Measurements from ENCODE around the gene KLRF1. TPM values are rescaled to one million over a fixed set of nuclear protein-coding genes. Genes with fewer than 3 reads are reported as not detected.
"Not testable (repeated sequence)": the region's sequence is repeated elsewhere in the genome, so short reads cannot be mapped to it uniquely, and the experiment has no call there.

Gene KLRF1
- total and polyA plus RNA-seq, 4 donors = 0.21 to 0.40 (median 0.23) TPM

- Histone ChIP-seq H3K4me3 (ENCODE audit: low read depth, low read length) (no peak overlapping the region), H3K9me3 (ENCODE audit: control insufficient read depth, insufficient read depth, low read length) (no peaks in the 10 kb centered on the region), H3K36me3 (ENCODE audit: control insufficient read depth, insufficient read depth, low read length) (no peaks in the 10 kb centered on the region), H3K27me3 (ENCODE audit: control insufficient read depth, insufficient read depth, low read length) (no peaks in the 10 kb centered on the region), H3K27ac (ENCODE audit: low read depth, low read length) (no peak overlapping the region), H3K4me1 (ENCODE audit: control insufficient read depth, insufficient read depth, low read length) (no peaks in the 10 kb centered on the region)
- no CpG with 5 or more reads among the region's 4 CpGs for WGBS (ENCODE audit: insufficient coverage)
- no peak for DNase-seq (ENCODE audit: low read depth in 4 of 6, low spot score in 6 of 6)
These were observed 40.2 kb downstream of the KLRF1 start for GRCh38 chr12:9867531-9867930.

GRCh38 chr12:9868311-9868801, 41.1 kb downstream of the KLRF1 start:
- no peak for DNase-seq (ENCODE audit: low read depth in 4 of 6, low spot score in 6 of 6)
- Histone ChIP-seq H3K4me1 (ENCODE audit: control insufficient read depth, insufficient read depth, low read length) (no peaks in the 10 kb centered on the region), H3K27ac (ENCODE audit: low read depth, low read length) (no peak overlapping the region), H3K27me3 (ENCODE audit: control insufficient read depth, insufficient read depth, low read length) (no peaks in the 10 kb centered on the region), H3K9me3 (ENCODE audit: control insufficient read depth, insufficient read depth, low read length) (no peaks in the 10 kb centered on the region), H3K36me3 (ENCODE audit: control insufficient read depth, insufficient read depth, low read length) (no peaks in the 10 kb centered on the region), H3K4me3 (ENCODE audit: low read depth, low read length) (peak overlapping the region; percentile 47)
- WGBS (ENCODE audit: insufficient coverage) = no CpG with 5 or more reads among the region's 11 CpGs

GRCh38 chr12:9868951-9869306, 41.6 kb downstream of the KLRF1 start:
- no peak for DNase-seq (ENCODE audit: low read depth in 4 of 6, low spot score in 6 of 6)
- Histone ChIP-seq H3K27ac (ENCODE audit: low read depth, low read length) (peak overlapping the region; percentile 79), H3K4me3 (ENCODE audit: low read depth, low read length) (peak overlapping the region; percentile 47), H3K4me1 (ENCODE audit: control insufficient read depth, insufficient read depth, low read length) (no peaks in the 10 kb centered on the region), H3K36me3 (ENCODE audit: control insufficient read depth, insufficient read depth, low read length) (no peaks in the 10 kb centered on the region), H3K9me3 (ENCODE audit: control insufficient read depth, insufficient read depth, low read length) (no peaks in the 10 kb centered on the region), H3K27me3 (ENCODE audit: control insufficient read depth, insufficient read depth, low read length) (no peaks in the 10 kb centered on the region)
- WGBS (ENCODE audit: insufficient coverage) = 80% methylated on average over 2 of the region's 4 CpGs

- no peaks in the 10 kb centered on the region for H3K9me3 ChIP-seq (ENCODE audit: control insufficient read depth, insufficient read depth, low read length)
- WGBS (ENCODE audit: insufficient coverage) = 44% methylated on average over 5 of the region's 11 CpGs
- H3K27ac ChIP-seq (ENCODE audit: low read depth, low read length) = peak within 1 kb of the TSS; percentile 79
- peak within 1 kb of the TSS; percentile 47 for H3K4me3 ChIP-seq (ENCODE audit: low read depth, low read length)
- DNase-seq (ENCODE audit: low read depth in 4 of 6, low spot score in 6 of 6) = peak in 2 of 6 donors; percentile 1 to 39
- H3K4me1 ChIP-seq (ENCODE audit: control insufficient read depth, insufficient read depth, low read length) = no peaks in the 10 kb centered on the region
- H3K27me3 ChIP-seq (ENCODE audit: control insufficient read depth, insufficient read depth, low read length) = no peaks in the 10 kb centered on the region
- H3K36me3 ChIP-seq (ENCODE audit: control insufficient read depth, insufficient read depth, low read length) = no peaks in the 10 kb centered on the region
These were observed 42.3 kb downstream of the KLRF1 start, which contains the start of gene CLEC2B for GRCh38 chr12:9869307-9870161. TSS of gene CLEC2B (minus strand) at chr12:9869354.

GRCh38 chr12:9870286-9870866, 43.1 kb downstream of the KLRF1 start:
- Histone ChIP-seq H3K9me3 (ENCODE audit: control insufficient read depth, insufficient read depth, low read length) (no peaks in the 10 kb centered on the region), H3K4me3 (ENCODE audit: low read depth, low read length) (peak overlapping the region; percentile 47), H3K27ac (ENCODE audit: low read depth, low read length) (peak overlapping the region; percentile 79), H3K27me3 (ENCODE audit: control insufficient read depth, insufficient read depth, low read length) (no peaks in the 10 kb centered on the region), H3K4me1 (ENCODE audit: control insufficient read depth, insufficient read depth, low read length) (no peaks in the 10 kb centered on the region), H3K36me3 (ENCODE audit: control insufficient read depth, insufficient read depth, low read length) (no peaks in the 10 kb centered on the region)
- WGBS (ENCODE audit: insufficient coverage) = no CpG with 5 or more reads among the region's 2 CpGs
- DNase-seq (ENCODE audit: low read depth in 4 of 6, low spot score in 6 of 6) = peak in 2 of 6 donors; percentile 3 to 68

- no peaks in the 10 kb centered on the region for H3K36me3 ChIP-seq (ENCODE audit: control insufficient read depth, insufficient read depth, low read length)
- DNase-seq (ENCODE audit: low read depth in 4 of 6, low spot score in 6 of 6) = no peak
- H3K4me3 ChIP-seq (ENCODE audit: low read depth, low read length) = no peak overlapping the region
- H3K27ac ChIP-seq (ENCODE audit: low read depth, low read length) = peak overlapping the region; percentile 57
- WGBS (ENCODE audit: insufficient coverage) = no CpG with 5 or more reads among the region's 3 CpGs
- no peaks in the 10 kb centered on the region for H3K4me1 ChIP-seq (ENCODE audit: control insufficient read depth, insufficient read depth, low read length)
- no peaks in the 10 kb centered on the region for H3K9me3 ChIP-seq (ENCODE audit: control insufficient read depth, insufficient read depth, low read length)
- H3K27me3 ChIP-seq (ENCODE audit: control insufficient read depth, insufficient read depth, low read length) = no peaks in the 10 kb centered on the region
These were observed 44.9 kb downstream of the KLRF1 start for GRCh38 chr12:9872162-9872561.

GRCh38 chr12:9872742-9873141, 45.5 kb downstream of the KLRF1 start:
- Histone ChIP-seq H3K36me3 (ENCODE audit: control insufficient read depth, insufficient read depth, low read length) (no peaks in the 10 kb centered on the region), H3K27me3 (ENCODE audit: control insufficient read depth, insufficient read depth, low read length) (no peaks in the 10 kb centered on the region), H3K27ac (ENCODE audit: low read depth, low read length) (peak overlapping the region; percentile 57), H3K4me1 (ENCODE audit: control insufficient read depth, insufficient read depth, low read length) (no peaks in the 10 kb centered on the region), H3K9me3 (ENCODE audit: control insufficient read depth, insufficient read depth, low read length) (no peaks in the 10 kb centered on the region), H3K4me3 (ENCODE audit: low read depth, low read length) (no peak overlapping the region)
- WGBS (ENCODE audit: insufficient coverage) = 74% methylated on average over 9 of the region's 11 CpGs
- peak in 1 of 6 donors; percentile 9 for DNase-seq (ENCODE audit: low read depth in 4 of 6, low spot score in 6 of 6)

GRCh38 chr12:9876120-9876519, 48.8 kb downstream of the KLRF1 start:
- not testable (repeated sequence) for H3K4me3 ChIP-seq (ENCODE audit: low read depth, low read length); H3K36me3 ChIP-seq (ENCODE audit: control insufficient read depth, insufficient read depth, low read length); H3K4me1 ChIP-seq (ENCODE audit: control insufficient read depth, insufficient read depth, low read length); DNase-seq (ENCODE audit: low read depth in 4 of 6, low spot score in 6 of 6); H3K9me3 ChIP-seq (ENCODE audit: control insufficient read depth, insufficient read depth, low read length); H3K27me3 ChIP-seq (ENCODE audit: control insufficient read depth, insufficient read depth, low read length); H3K27ac ChIP-seq (ENCODE audit: low read depth, low read length)
- WGBS (ENCODE audit: insufficient coverage) = 97% methylated on average over 26 of the region's 26 CpGs

- 83% methylated on average over 3 of the region's 4 CpGs for WGBS (ENCODE audit: insufficient coverage)
- H3K27me3 ChIP-seq (ENCODE audit: control insufficient read depth, insufficient read depth, low read length) = no peaks in the 10 kb centered on the region
- H3K9me3 ChIP-seq (ENCODE audit: control insufficient read depth, insufficient read depth, low read length) = no peaks in the 10 kb centered on the region
- H3K27ac ChIP-seq (ENCODE audit: low read depth, low read length) = no peak overlapping the region
- H3K36me3 ChIP-seq (ENCODE audit: control insufficient read depth, insufficient read depth, low read length) = no peaks in the 10 kb centered on the region
- no peak overlapping the region for H3K4me3 ChIP-seq (ENCODE audit: low read depth, low read length)
- no peak for DNase-seq (ENCODE audit: low read depth in 4 of 6, low spot score in 6 of 6)
- no peaks in the 10 kb centered on the region for H3K4me1 ChIP-seq (ENCODE audit: control insufficient read depth, insufficient read depth, low read length)
These were observed 53.3 kb downstream of the KLRF1 start for GRCh38 chr12:9880532-9881078.

Measured in spinal cord (tissue), 10 donors.